DMS 273 (cell line): Measurements from ENCODE around the gene TRMT13.
A peak's percentile ranks its signal among the peaks of the same experiment; 100 is the strongest.
"Not testable (repeated sequence)": the region's sequence is repeated elsewhere in the genome, so short reads cannot be mapped to it uniquely, and the experiment has no call there.

Experiments
- DNase-seq: peaks from one replicate; lab custom pipeline; 2025; ENCODE audit not compliant: unreplicated experiment; lab: John Stamatoyannopoulos, UW

The TRMT13 gene

DNA sequence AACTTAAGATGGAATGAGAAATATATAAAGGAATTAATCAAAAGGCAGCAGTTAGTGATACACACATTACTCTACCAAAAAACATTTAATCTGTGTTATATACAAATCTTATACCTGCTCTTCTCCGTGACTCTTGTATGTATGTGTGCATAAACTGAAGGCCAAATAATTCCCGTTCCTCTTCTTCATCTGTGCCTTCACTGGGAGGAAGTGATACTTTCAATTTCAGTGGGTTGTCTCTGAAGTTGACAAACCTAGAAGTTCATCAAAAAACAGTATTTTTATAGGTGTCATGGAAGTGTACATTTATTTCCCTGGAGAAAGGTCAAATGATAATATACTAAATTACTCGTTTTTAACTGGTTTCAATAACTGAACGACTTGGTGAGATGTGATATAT lies 19.3 kb downstream of the TRMT13 start:
- no peak for DNase-seq

DNA sequence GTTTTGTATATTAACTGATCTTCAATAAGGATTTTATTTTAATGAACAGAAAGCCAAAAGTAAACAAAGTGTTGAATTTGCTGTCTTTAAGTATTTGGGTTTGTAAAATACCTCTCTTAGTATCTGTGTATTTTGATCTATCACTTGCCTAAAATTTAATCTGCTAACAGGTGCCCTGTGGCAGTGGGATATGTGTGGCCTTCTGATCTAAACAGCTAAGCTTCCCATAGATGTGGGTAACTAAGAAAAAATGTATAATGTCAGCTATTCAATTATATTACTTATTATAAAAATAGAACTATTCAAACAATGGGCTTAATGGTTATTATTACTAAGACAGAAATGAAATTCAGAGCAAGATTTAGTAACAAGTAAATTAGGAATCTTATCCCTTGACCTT lies 29.9 kb downstream of the TRMT13 start:
- DNase-seq, result no peak

DNA sequence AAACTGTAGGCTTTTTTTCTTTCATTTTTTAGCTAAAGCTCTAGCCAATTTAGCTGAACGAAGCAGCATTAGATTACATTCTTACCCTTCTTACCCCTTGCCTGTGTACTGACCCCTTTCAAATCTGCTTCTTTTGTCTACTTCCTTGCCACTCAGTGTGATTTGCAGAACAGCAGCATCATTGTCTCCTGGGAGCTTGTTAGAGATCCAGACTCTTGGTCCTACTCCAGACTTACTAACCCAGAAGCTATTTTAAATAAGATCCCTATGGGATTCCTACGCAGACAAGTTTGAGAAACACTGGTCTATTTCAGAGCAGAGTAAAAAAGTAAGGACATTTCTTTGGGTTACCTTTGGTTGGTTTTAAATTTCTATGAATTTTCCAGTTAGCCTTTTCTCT lies 31.3 kb downstream of the TRMT13 start:
- DNase-seq, result peak; percentile 13

DNA sequence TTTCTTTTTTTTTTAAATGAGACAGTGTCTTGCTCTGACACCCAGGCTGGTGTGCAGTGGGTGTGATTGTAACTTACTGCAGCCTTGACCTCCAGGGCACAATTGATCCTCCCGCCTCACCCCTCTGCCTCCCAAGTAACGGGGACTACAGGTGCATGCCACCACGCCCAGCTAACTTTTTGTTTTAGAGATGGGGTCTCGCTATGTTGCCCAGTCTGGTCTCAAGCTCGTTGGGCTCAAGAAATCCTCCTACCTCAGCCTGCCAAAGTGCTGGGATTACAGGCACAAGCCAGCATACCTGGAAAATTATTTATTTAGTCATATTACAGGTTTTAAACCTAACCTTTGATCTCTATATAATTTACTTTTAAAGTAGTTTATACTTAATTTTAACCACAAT lies 31.7 kb downstream of the TRMT13 start:
- no peak for DNase-seq

DNA sequence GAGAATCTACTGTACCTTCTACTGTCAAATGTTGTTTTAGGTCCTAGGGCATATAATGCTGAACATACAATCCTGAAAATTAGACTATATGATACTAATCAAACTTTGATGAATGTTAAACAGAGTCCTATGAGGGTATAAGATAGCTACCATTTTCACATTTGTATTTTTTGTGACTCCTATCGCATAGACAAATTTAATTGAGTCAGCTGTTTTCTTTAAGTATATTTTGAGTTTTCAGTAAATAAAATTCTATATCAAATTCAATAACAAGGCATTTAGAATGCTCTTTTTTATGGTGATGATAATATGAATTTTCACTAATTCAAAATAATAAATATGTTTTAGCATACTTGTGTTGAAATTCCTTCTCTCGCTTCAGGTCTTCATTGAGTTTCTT lies 35.1 kb downstream of the TRMT13 start:
- DNase-seq, result no peak

DNA sequence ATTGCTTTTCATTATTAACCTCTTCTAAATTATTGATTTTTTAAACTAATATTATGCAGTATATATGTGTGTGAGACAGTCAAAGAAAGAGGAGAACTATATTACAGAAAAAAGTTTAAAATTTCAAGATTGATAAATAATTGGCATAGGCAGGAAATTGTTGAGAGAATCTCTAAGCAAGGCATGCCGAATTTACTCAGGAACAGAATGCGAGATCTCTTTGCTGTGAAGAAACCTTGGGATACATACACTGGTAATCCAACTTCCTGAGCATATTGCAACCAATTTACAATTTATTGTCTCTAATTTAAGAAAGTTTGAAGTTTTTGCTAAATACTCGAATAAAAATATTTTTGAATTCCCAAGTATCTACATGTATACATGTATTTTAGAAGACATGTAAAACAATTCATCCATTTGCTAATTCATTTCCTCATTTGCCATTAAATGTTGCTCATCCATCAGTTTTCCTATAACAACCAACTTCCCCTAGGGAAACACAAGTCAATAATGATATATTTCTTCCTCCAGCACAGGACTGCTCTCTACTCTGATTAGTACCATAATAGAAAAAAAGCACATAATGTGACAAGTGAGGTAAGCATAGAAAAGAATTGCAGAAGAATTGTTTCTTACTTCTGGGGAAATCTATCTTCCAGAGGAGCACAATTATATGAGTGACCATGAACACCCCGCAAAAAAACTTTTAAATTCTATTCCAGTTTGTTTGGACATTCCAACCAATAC lies 44.5 kb downstream of the TRMT13 start:
- no peak for DNase-seq

DNA sequence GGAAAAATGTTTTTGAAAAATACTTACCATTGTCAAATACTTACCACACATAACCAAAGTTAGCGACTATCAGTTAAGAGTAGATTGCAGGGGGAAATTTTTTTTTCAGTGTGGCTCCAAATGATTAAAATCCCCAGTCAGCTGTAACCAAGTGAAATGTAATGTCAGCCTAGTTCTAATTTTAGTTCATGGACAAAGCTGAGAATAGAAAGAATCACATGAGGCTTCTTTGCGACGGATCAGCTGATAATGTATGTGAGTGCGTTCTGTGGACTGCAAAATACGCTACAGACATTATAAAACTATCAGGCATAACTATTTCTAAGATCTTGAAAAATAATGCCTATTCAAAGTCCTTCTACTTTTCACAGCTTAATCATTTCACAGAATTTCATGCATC lies 45.1 kb downstream of the TRMT13 start, which contains the start of gene LRRC39:
Gene LRRC39, minus strand, starts transcription at position 166 of the 400 bp plus-strand sequence. CDS start 9,740 bp downstream, outside the sequence.
- no peak for DNase-seq

DNA sequence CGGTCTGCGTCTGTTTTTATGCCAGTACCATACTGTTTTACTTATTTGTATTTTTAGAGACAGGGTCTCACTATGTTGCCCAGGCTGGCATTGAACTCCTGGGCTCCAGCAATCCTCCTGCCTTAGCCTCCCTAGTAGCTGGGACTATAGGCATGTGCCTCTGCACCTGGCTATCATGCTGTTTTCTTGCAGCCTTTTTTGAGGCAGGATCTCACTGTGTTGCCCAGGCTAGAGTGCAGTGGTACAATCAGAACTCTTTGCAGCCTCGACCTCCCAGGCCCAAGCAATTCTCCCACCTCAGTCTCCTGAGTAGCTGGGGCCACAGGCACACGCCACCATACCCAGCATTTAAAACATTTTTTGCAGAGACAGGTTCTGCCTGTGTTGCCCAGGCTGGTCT lies 50.4 kb downstream of the TRMT13 start:
- DNase-seq, result no peak

DNA sequence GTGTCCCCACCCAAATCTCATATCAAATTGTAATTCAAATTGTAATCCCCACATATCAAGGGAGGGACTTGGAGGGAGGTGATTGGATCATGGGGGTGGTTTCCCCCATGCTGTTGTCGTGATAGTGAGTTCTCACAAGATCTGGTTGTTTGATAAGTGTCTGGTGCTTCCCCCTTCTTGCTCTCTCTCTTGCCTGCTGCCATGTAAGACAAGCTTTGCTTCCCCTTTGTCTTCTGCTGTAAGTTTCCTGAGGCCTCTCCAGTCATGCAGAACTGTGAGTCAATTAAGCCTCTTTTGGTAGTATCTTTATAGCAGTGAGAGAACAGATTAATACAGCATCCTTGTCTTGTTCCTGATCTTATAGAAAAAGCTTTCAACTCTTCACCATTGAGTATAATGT lies 51.6 kb downstream of the TRMT13 start:
- DNase-seq, result no peak

DNA sequence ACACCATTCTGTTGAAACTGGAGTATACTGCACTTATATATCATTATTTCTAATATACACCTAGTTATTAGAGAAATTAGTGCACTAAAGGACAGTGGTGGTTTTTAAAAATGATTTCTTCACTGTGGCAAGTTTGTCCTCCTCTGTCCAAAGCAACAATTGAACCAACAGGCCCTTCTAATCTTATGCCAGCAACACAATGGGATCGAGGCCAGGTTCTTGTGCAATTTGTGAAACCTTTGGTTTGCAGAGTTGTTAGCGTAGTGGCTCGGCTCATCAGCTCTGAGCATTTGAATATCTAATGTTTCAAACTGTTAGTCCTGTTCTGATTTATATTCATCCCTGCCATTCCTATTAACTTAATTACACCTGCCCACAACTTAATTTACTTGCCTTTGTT lies 54.9 kb downstream of the TRMT13 start:
- DNase-seq, result peak; percentile 81

DNA sequence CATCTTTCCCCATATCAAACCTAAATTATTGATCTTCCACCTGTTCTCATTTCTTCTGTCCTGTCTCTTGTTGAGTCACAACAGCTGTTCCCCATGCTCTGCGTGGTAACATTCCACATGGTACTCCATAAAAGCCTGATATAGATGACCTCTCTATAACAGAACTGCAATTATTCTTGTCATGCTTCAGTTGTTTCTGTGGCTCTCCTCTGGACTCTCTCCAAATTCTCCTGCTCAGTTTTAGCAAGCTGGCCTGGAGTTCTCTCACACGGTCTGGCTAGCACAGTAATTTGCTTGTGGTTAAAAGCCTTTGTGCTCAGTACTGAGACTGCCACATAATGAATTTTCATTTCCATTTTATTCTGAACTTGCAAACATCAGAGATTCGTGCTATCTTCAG lies 55.7 kb downstream of the TRMT13 start:
- DNase-seq, result peak; percentile 96

DNA sequence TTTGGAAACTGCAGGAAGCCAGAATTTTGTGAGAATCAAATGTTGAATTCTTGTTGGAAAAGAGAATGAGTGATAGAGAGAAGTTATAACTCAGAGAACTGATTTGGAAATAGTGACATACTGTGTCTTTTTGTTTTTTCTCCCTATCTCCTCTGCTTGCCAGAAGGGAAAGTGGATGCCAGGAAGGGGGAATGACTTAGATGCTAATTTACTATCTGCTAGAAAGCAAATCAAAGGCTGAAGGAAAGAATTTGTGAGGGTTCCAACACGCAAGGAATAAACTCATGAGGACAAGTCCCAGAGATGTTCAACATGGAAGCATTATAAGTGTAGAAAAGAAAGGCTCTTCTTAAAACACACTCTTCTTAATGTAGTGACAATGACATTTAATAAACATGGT lies 65.6 kb downstream of the TRMT13 start:
- no peak for DNase-seq

DNA sequence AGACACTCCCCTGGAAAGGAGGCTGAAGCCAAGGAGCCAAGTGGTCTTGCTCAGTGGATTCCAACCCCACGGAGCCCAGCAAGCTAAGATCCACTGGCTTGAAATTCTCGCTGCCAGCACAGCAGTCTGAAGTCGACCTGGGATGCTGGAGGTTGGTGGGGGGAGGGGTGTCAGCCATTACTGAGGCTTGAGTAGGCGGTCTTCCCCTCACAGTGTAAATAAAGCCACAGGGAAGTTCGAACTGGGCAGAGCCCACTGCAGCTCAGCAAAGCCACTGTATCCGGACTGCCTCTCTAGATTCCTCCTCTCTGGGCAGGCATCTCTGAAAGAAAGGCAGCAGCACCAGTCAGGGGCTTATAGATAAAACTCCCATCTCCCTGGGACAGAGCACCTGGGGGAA lies 67.1 kb downstream of the TRMT13 start:
- DNase-seq, result not testable (repeated sequence)
